CD4-positive, alpha-beta T cell treated with Interleukin-4 for 4 hours (primary cell): ENCODE measurements around the gene TRIM3.
A peak's percentile ranks its signal among the peaks of the same experiment; 100 is the strongest.

Experiments
- DNase-seq: peaks from one replicate; pipeline ENCODE4 v3.0.0-alpha.2; 2020

Gene TRIM3

DNA sequence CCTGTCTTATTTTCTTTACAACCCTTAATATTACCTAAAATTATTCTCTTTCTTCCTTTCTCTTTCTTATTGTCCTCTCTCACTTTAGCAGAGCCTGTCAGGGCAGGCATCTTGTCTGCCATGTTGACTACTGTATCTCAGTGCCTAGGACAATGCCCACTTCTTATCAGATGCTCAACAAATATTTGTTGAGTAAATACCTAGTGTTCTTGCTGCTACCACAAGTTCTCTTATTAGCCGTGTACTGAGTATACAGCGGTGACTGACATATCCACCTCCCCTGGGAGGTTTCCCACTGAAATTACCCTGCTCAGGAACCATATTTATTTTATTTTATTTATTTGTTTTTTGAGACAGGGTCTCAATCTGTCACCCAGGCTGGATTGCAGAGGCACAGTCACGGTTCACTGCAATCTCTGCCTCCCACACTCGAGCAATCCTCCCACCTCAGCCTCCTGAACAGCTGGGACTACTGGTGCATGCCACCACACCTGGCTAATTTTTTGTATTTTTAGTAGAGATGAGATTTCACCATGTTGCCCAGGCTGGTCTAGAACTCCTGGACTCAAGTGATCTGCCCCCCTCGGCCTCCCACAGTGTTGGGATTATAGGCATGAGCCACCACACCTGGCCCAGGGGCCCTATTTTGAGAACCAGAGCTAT lies 39.6 kb downstream of the TRIM3 start:
- no peak for DNase-seq

DNA sequence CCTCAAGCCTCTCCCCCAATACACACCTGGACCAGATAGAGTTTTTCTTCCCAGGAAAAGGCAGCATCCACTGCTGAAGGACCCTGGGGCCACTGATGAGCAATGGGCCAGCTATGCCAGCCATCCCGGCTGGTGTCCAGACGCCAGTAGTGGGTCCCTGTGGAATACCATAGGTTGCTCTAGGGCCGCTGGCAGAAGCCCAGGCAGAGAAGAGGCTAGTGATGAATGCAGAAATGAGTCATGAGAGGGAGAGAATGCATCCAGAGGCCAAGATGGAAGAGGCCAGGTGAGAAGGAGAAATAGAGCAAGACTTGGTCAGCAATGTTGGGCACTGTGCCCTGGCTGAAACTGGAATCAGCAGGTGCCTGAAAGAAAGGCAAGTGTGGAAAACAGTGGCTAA lies 41.9 kb downstream of the TRIM3 start:
- no peak for DNase-seq

DNA sequence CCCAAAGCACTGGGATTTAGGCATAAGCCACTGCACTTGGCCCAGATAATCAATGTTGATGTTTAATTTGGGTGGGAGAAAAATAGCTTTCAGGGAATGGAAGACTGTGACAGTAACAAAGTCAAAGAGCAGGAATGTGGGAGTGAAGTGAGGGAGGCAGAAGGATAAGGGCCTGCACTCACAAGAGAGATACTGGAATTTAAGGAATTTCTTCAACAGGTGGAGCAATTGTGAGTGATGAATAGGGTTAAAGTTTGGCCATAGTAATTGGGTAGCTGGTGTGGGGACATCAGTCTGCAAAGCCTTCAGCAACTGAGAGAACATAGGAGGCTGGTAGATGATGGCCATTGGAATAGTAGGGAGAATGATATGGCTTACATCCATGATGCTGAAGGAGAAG lies 46.2 kb downstream of the TRIM3 start:
- no peak for DNase-seq

DNA sequence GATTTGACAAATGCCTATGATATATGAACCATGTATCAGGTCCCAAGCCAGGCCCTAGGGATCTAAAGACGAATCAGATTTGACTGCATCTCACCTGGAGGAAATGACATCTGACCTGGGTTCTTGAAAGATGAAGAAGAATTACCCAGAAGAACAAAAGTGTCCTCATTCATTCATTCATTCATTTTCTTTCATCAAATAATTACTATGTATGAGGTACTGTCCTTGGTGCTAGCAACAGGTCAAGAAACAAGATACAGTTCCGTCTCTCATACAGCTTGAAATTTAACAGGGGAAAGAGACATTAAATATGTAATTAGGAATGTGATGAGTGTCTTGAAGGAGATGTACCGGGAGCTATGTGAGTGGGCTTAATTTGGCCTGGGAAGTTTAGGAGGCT lies 53.1 kb downstream of the TRIM3 start:
- DNase-seq, result no peak

DNA sequence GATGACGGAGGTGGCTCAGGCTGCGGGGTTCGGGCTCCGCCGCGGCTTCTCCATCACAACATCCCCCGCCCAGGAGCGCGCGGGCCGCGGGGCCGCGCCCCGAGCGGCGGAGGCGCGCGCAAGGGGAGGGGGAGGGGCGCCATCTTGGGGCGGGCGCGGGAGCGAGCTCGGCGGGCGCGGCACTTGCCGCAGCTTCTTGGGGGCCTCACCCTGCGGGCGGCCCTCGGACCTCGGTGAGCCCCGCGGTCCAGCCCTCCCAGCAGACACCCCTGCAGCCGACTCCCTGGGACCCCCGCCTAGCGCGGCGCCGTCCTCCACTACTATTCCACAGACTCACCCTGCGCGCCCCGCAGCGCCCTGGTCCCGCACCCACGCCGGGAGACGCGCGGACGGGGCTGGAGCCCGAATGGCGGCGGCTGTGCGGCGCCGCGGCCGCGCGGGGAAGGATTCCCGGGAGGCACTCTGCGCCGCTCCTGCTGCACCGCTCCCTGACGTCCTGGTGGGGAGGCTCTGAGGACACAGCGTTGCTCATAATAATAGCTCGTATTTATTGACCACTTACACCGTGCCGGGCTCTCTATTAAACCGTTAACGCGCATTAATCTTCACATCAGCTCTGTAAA lies 54.6 kb downstream of the TRIM3 start, which contains the start of gene APBB1:
Gene APBB1, minus strand, starts transcription at position 86 of the 623 bp plus-strand sequence. CDS start 7,747 bp downstream, outside the sequence.
- peak; percentile 61 for DNase-seq

DNA sequence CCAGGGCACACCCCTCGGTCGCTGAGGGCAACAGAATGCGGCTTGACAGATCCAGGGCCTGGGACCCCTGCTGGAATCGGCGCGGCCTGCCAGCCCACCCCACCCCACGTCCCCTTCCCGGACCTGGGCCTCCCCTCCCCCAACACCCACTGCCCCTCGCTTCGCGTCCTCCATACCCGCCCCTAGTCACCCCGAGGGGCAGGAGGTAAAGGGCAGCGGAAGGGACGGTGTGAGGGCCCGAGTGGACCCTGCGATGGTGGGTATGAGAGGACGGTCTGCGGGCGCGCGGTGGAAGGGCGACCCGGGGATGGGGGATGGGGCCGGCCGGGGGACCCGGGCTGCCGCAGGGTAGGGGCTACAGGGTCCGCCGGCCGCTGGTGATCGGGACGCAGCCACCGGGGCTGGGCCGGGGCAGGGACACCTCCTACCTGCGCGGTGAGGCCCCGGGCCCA lies 55.2 kb downstream of the TRIM3 start:
- DNase-seq, result no peak

DNA sequence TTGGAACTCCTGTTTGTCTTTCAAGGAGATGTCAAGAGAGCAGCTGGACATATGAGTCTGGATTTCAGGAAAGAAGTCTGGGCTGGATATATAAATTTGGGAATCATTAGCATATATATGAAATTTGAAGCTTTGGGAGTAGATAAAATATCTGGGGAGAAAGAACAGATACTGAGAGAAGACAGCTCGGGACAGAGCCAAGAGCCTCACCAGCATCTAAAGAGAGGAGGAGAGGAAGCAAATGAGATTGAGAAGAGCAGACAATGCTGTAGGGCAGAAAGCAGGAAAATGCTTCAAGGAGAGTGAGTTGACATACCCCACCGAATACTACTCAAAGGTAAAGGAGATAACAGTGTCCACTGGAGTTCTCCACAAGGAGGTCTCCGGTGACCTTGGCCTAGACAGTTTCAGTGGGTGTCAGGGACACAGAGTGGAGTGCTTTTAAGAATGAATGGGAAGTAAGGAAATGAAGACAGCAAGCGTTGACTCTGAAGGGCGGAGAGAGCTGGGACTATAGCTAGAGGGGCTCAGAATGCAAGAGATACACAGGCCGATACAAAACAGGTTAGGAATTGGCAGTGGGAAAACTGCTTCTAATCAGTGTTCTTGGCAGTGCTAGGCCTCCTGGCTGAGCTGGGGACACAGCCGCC lies 55.7 kb downstream of the TRIM3 start:
- no peak for DNase-seq

DNA sequence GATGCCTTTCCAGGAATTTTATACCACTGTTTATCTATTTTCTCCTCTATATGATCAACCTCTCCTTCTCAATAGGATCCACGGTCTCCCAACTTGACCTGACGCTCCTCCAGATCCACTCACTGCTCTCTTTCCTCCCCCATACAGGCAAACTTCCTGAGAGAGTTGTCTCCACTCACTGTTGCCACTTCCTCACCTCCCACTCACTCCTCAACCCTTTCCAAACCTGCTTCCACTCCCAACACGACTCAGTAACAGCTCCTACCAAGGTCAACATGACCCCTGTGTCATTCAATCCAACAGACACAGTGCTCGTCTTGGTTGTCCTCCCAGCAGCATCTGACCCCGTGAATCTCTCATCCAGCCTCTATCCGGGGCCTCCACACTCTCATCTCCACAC lies 57.9 kb downstream of the TRIM3 start:
- DNase-seq, result no peak

DNA sequence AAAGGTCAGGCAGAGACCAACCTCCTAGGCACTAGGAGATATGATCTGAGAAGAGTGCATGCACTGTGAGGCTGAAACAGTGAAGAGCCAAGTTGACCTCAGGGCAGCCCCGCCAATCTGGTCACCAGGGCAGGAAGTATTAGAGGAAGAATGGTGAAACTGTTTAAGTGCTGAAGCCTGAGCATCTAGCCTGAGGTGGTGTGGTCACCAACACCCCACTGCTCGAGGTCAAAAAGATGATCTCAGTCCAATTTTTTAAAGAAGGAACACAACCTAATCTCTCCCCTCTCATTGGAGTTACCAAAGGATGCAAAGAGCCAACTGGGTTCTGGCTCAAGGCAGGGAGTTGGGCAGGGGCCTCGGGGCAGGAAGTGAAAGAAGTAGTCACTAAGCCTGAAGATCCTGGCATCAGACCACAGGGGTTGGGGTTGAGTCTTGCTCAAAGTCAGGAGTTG lies 58.8 kb downstream of the TRIM3 start:
- peak; percentile 14 for DNase-seq

DNA sequence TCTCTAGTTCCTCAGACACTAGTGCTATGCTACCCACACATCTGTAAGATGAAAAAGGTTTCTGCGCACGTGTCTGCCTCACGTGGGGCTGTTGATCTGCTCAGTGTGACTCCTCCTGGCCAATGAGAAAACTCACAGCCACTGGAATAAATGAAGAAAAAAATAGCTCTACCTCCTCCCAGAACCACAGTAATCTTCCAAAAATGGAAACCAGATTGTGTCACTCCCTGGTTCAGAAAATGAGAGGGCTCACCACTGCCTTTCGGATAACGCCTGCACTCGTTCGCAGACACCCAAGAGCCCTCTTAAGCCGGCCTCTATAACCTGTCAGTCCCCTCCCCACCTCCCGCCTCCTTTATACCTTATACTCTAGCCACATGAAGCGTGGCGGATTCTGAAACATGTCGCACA lies 59.9 kb downstream of the TRIM3 start:
- peak; percentile 60 for DNase-seq

DNA sequence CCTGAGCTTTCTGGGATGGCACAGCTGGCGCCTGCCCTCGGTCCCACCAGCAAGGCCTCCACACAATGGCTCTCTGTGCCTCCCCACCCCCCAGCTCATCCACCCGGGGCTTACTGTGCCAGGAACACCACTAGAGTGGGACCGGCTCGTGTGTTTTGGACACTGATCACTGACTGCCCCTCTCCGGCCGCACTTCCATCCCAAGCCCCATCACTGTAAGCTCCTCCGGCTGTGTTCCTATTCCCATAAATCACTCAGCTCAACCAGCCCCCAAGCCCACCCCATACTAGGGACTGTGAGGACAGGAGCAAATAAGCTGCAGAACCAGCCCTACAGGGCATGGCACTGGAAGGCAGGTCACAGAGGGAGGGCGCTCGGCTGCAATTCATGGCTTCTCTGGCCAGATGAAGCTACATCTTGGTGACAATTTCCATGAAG lies 62.1 kb downstream of the TRIM3 start:
- DNase-seq, result no peak

DNA sequence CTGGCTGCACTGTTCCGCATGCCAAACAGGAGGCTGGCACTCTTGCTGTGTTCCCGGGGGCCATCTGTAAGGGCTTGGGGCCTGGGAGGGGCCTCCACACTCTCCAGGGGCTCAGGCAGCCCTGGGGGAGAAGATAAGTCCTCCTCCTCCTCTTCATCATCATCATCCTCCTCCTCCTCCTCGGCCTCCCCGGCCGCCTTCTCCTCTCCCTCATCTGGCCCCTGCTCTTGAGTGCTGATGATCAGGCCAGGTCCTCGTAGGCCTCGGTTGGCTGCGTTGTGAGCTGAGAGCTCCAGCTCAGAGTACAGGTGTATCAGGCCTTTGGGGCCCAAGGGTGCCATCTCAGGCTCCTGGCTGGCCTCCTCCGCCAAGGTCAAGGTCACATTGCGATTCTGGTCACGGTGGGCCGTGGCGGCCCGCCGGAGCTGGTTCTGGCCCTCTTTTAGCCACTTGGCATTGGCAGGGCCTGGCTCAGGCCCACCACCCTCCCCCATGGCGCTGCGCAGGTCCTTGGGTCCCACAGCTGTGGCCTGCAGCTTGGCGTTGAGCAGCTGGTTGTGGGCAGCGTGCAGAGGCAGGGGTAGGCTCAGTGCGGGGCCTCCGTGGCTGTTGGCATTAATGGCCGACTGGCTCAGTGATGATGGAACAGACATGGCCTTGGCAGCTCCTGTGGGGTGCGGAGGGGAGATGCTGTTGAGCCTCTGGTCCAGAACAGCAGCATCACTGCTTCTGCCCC lies 62.9 kb downstream of the TRIM3 start:
- DNase-seq, result no peak

DNA sequence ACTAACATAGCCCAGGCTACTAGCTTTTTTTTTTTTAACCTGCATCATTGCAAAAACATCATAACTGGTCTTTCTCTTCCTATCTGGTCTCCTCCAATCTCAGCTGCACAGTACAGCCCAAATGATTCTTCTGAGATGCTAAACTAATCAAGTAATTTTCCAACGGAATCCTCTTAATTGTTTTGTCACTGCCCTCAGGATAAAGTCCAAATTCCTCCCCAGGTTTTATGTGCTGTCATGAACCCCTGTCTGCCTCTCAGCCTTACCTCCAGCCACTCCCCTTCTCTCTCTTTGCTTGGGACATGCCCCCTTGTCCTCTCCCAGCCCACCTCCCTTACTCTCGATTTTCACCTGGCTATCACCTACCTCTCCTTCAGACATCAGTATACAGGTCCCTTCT lies 67.4 kb downstream of the TRIM3 start:
- no peak for DNase-seq

DNA sequence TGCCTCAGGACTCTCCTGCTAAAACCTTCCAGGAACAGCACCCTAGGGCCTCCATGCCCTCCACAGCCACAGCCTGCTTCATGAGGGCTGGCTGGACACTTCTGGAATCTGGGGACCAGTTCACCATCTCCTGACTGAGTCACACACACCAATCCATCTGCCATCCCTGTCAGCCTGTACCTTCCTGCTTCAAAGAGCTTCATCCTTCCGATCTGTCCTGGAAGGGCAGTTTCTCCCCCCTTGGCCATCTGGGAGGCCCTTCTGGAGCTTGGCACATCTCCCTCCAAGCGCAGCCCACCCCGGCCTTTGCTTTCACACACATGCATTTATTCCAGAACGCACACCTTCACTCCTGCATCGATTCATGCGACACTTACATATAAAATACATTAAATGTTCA lies 67.9 kb downstream of the TRIM3 start:
- no peak for DNase-seq

DNA sequence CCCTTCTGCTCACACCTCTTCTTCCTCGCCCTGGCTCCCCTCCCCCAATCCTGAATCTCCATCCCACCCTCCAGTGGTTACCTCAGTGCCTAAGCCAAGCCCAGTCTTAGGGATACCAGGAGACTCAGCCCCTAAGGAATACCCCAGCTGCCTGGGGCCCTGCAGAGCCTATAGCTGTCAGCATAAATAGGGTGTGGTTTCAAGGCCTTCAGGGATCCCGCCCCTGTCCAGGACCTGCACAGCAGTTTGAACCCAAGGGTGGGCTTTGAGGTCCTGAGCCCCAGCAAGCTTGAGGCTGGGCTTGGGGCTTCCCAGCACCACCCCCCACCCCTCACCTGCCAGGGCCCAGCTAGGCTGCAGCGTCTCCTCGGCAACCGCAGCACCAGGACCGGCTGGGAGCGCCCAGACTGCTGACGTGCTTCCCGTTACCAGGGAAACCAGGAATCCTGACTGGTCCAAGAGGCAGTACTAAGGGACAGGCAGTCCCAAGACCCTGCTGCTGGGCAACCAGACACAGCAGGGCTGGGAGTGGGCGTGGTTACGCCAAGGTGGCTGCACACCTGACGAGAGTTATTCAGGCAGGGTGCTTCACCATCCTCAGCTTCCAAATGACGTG lies 68.6 kb downstream of the TRIM3 start:
- DNase-seq, result no peak

DNA sequence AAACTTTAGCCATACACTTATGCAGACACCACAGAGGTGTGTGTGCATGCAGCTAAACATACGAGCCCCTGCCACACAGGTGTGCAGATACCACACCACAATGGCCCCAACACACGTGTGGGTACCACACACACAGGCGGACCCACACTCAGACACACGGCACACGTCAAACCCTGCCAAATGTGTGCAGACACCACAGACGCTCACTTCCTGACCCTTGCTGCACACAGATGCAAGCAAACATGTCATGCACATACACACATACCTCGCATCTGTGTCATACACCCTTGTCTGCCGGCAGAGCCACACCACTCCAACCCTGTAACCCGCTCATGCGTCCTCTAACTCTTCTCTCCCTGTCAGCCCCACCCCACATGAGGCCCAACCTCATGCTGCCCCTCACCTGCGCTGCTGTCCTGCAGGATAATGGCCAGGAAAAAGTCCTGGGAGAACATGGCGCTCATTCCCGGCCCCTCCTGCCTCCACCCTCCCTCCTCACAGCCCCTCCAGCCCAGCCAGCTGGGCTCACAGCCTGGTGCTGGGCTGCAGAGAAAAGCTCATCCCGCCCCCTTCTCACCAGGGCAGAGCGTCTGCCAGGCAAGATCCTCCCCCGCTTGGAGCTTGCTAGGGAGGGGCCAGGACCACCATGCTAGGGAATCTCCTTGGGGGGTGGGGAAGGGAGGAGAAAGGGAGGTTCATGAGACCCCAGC lies 69.2 kb downstream of the TRIM3 start:
- DNase-seq, result peak; percentile 37

DNA sequence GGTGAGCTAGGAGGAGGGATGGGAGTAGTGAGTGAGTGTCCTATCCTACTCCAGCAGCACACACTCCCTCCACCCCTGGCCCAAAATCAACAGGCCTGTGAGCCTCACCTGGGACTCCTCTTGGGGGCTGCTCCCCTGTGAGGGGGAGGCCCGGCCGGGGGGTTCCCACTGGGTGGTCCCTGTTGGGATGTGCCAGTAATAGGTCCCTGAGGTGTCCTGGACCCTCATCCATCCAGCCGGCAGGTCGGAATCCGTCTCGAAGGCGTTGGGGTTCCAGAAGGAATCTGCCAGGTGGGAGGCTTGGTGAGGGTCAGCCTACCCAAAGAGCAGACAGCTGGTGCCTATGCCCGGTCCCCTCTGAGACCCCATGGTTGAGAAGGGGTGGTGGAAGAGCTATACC lies 70.2 kb downstream of the TRIM3 start:
- DNase-seq, result no peak

DNA sequence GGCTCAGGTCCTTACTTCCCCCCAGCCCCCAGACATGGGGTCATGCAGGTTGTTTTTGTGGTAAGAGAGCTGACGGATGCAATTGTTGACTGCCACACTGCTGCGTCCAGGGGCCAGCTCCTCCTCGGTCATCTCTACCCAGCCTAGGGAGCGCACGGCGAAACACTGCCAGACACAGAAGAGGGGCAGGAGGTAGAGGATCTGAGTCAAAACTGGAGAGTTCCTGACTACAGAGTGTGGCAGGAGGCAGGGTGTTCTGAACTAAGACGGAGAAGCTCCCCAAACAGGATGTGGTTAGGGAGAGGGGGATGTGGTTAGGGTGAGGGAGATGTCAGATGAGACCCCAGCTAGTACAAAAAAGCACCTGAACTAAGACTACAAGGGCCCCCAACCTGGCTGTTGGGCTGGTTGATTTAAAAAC lies 71.2 kb downstream of the TRIM3 start:
- DNase-seq, result peak; percentile 86

DNA sequence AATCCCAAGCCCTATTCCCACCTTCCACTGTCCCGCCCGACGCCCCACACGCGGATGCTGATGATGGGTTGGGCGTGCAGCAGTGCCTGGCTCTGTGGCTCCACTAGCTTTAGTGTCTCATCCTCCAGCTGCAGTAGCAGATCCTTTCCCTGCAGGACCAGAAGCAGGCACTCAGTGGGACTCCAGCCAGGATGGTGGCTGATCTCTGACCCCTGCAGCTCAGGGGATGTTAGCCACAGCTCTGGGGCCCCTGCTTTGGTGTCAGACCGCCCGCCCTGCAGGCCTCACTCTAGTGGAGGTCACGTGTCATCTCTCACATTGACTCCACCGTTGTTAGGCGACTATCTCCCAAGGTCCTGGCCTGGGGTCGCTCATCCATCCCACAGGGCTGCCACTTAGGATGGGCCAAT lies 71.7 kb downstream of the TRIM3 start:
- DNase-seq, result no peak

DNA sequence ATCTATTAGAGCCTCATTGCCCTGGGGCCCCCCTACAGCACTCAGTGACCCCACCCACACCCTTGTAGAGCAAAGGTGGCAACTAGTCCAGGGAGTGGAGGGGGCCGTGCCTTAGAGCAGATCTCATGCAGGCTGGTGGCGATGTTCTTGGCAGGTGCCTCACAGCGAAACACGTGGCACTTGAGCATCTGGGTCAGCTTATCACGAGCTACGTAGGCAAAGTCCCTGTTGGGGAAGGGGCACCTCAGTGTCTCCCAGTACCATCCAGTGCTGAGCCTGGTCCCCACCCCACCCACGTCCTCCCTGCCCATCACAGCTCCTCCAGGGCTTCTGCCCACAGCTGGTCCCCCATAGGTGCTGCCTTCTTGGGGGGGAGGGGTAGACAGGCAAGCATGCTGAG lies 72.3 kb downstream of the TRIM3 start:
- DNase-seq, result no peak

DNA sequence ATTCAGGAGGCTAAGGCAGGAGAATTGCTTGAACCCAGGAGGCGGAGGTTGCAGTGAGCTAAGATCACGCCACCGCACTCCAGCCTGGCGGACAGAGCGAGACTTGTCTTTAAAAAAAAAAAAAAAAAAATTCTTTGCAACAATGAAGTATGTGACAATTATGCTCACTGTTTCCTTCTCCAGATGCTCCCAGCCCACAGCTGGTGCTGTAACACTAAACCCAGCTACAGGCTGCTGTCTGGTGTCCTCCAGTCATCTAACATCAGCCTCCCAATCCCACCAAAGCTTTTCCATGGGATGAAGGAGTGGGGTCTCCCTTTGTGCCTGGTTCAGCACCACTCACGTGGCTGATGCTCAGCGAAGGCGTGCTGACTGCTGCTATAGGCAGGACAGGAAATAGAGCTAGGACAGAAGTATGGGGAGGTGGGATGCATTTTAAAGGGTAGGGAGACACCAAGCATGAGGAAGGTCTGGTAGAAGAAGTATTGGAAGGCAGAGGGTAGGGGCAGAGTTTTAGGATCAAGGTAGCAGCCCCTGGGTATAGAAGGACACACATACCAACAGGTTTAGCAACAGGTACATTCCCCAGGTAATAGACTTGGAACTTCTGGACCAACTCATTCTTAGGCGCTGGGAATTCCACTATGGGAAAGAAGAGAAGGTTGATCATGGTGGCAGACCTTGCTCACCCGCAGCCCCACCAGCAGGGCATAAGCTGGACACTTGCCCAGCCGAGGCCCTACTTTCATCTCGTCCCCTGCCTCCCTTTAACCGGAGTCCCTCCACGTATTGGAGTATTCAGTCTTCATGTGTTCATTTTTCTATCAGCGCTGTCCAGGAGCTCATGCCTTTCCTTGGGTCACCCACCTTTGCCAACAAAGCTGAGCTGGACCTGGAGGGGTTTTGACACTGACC lies 73.1 kb downstream of the TRIM3 start:
- no peak for DNase-seq
